Activated CD8-positive, alpha-beta memory T cell treated with anti-CD3 and anti-CD28 coated beads for 24 hours (primary cell): ENCODE measurements around the gene CETP.
A peak's percentile ranks its signal among the peaks of the same experiment; 100 is the strongest.

Experiments
- DNase-seq: peaks from one replicate; pipeline ENCODE4 v3.0.0-alpha.2; 2020

Gene CETP, protein sequence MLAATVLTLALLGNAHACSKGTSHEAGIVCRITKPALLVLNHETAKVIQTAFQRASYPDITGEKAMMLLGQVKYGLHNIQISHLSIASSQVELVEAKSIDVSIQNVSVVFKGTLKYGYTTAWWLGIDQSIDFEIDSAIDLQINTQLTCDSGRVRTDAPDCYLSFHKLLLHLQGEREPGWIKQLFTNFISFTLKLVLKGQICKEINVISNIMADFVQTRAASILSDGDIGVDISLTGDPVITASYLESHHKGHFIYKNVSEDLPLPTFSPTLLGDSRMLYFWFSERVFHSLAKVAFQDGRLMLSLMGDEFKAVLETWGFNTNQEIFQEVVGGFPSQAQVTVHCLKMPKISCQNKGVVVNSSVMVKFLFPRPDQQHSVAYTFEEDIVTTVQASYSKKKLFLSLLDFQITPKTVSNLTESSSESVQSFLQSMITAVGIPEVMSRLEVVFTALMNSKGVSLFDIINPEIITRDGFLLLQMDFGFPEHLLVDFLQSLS

DNA sequence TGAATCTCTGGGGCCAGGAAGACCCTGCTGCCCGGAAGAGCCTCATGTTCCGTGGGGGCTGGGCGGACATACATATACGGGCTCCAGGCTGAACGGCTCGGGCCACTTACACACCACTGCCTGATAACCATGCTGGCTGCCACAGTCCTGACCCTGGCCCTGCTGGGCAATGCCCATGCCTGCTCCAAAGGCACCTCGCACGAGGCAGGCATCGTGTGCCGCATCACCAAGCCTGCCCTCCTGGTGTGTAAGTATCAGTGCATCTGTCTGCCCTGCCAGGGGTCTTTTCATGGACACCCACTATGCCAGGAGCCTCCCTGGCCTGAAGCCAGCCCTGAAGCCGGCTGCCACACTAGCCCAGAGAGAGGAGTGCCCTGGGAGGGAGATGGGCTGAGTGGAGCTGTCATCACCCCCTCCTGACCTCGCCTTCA is at the start of gene CETP:
TSS of gene CETP (plus strand) at position 100 of the 431 bp plus-strand sequence. CDS start at position 130, 30 bp downstream.
- DNase-seq, result no peak

DNA sequence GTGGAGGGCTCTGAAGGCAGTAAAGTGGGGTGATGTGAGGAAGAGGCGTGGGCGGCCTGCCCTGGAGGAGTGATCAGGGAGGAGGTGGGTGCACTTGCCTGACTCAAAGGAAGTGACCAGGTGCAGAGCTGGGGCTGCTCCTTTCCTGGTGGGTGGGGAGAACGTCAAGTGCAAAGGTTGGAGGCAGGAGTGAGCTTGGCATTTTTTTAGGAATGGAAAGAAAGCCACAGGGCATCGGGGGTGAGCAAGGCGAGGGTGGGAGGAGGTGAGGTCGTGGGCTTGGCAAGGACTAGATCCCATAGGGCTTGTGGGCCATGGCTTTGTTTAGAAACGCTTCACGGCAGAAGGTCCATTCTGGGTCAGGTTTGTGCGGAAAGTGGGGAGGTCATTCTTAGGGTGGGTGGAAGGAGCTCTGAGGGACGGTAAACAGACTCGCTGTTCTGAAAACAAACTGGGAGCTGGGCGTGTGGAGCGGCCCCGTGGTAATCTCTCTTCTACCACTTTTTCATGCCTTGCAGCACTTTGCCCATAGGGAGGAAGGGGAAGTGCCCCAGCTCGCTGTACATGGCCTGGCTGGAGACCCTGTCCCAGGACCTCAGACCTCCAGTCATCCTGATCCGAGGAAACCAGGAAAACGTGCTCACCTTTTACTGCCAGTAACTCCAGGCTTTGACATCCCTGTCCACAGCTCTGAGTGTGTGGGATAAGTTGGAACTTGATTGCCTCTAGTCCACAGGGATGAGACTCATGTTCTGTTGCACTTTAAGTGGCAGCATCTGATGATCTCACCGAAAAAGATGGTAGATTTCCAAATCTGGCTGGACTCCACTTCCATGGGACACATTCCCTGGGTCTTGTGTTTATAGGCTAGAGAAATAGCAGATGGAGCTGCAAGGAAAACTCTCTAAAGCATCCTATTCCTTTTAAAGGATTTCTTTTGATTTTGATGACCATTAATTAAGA is 48.7 kb upstream of the CETP start:
- no peak for DNase-seq

DNA sequence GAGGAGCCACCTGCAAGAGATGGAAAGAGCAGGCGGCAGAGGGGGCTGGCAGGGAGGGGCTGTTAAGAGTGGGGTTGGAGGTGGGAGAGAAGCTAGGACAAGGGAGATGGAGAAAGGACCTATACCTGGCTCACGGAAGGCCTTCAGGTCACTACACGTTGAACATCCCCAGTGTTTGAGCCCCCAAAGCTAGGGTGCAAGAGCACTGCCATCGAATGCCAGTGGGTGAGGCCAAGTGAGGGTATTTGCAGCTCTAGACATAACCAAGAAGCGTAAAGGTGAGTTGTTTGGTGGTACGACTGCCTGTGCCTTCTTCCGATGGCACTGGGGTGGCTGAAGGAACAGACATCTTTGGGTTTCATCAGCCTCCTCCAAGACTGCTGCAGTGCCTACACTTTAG is 46.9 kb upstream of the CETP start:
- DNase-seq, result no peak

DNA sequence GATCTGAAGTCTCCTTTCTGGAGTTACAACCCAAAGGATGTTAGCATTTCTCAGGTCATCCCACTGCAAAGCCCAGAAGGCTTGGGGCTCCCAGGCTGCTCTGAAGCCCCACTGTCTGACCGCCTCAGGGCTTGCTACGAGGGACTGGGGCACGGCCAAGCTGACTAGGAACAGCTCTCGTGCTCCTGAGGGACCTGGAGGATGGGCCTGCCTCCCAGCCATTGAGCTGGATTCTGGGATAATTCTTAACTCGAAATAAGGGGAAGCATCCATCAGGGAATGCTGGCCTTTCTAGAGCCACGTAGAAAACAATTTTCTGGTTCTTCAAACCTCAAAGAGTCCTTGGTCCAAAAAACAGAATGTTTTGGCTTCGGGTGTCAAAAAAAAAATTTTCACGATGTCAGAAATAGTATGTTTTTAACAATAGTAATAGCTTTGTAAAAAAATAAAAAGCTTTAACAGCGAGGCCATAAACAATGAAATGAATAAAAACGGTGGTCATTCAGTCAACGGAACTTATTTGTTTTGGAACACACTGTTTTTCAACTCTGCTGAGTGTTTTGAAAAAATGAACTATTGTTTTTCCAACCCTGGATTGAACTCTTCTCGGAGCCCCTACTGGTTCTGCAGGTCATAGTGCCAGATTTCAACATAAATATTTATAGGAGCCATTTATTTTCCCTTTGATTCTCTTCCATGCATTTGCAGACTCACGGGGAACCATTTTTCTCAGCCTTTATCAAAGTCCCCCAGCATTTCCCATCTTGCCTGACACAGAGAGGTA is 46.2 kb upstream of the CETP start:
- DNase-seq, result no peak

DNA sequence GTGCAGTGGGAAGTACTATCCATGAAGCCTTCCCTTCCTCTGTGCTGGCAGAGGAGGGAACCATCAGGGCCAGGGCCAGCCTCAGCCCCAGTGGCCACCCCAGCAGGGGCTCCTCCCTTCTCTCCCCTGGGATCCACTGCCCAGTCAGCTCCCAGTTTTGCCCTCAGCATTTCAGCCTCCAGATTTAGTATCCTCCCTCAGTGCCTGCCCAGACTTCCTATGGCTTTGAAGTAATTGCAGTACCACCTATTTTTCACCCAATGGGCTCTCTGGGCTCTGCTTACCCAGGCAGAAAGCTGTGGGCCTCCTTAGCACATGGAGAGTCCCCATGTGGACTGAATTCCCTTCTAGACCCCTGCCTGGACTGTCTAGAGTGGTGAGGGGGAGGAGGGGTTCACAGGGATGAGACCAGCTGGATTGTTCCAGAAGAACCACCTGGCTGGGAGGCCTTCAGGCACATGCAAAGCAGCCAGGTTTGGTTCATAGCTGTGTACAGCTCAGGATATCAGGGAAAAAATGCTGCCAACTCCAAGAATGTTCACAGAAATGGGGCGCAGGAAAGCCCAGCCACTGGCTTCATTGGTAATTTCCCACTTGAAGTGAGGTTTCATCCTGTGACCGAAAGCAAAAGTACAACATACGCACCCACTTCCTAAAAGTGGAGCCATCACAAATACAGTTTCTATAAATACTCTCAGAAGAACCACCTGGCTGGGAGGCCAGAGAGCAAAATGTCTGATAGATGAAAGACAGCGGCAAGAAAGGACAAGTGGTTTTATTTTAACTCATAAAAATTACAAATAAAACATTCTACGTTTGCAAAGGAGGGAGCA is 45.0 kb upstream of the CETP start:
- DNase-seq, result peak; percentile 69

DNA sequence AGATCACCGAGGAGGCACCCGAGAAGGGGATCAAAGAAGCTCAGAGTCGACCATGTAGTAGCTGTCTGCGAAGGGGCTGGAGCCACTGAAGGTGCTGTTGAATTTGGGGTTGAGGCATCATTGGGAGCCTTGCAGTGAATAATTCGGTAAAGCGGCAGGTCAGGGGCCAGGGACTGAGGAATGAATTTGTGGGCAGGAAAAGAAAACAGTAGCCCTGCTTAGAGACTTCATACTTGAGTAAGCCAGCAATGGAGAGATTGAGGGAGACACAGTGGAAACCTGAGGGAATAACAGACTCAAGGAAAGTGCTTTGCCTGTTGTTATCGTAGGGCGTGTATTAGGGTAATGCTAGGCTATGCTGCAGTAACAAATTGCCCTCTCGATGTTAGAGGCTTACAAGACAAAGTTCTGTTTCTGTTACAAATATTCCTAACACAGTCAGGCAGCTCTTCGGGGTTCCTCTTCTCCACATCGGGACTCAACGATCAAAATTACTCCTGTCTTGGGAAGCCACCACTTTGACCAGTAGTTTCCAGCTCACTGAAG is 43.2 kb upstream of the CETP start:
- DNase-seq, result no peak

DNA sequence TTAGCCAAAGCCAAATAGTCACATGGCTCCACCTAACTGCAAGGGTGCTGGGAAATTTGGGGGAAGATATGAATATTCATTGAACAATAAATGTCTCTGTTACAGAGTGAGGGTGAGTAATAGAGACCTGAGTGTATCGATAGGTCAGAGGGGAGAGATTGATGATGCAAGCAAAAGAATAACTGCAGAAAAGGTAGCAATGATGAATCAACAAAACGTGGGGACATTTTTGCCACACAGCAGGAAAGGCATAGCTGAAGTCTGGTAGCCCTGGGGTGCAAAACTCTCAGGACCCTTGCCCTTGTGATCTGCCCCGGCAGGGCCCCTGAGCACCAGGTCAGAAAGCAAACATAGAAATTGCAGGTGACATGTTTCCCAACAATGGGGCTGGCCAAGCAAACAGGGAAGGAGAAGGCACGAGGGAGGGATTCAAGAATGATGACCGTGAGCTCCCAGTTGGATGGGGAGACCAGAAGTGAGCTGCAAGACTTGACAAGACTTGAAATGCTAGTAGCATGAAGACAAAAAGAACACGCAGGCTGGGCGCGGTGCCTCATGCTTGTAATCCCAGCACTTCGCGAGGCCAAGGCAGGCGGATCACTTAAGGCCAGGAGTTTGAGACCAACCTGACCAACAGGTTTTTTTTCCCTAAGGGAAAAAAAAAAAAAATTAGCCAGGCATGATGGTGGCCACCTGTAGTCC is 42.5 kb upstream of the CETP start:
- no peak for DNase-seq

DNA sequence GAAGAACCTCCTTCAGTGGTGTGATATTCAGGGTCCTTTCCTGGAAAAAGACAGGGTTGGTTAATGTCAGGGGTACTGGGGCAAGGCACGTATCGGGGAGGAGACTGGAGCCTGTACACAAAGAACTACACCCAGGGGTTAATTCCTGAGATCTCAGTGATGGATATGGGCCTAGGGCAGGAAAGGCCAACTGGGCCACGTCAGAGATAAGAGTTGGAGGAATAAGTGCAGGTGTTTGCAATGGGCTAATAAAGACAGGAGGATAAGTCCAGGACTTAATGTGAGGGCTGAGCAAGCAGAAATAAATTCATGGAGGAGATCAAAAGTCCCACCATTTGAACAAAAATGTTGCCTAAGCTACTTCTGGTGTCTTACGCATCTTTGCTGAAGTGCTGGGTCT is 40.2 kb upstream of the CETP start:
- no peak for DNase-seq

DNA sequence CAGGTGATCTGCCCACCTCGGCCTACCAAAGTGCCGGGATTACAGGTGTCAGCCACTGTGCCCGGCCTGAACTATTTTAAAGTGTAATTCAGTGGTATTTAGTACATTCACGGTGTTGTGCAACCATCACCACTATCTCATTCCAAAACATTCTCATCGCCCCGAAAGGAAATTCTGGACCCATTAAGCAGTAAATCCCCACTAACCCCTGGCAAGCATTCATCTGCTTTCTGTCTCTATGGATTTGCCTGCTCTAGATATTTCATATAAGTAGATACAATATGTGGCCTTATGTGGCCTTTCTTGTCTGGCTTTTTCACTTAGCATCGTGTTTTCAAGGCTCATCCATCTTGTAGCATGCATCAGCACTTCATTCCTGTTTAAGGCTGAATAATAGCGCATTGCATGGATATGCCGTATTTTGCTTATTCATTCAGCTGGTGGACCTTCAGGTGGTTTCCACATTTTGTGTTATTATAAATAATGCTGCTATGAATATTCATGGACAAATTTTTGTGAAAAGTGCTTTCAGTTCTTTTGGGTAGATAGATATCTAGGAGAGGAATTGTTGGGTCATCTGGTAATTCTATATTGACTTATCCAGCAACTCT is 38.2 kb upstream of the CETP start:
- DNase-seq, result no peak

DNA sequence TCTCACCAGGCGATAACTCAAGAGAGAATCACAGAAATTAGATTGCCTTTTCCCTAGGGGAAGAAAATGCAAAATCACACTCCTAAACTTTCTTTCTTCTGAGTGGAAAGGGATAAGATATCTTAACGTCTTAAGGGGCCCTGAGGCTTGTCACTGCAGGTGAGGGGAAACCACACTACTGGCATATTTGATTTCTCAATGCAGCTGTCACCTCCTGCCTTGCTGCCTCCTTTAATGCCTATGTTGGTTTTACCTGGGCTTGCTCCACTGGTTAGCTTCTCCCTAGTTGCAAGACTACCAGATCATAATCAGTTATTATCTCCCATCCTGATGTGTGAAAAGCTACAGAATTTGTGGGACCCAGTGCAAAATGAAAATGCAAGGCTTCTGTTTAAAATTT is 34.3 kb upstream of the CETP start:
- DNase-seq, result no peak

DNA sequence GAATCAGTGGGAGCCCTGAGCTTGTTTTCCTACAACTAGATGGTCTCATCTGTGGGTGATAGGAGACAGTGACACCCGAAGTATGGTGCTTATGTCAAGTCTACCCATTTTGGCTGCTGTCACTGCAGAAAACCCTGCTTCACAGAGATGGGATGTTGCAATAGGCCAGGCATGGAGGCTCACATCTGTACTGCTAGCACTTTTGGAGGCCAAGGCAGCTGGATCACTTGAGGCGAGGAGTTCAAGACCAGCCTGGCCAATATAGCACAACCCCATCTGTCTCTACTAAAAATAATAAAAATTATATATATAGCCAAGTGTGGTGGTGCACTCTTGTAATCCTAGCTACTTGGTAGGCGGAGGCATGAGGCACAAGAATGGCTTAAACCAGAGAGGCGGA is 32.1 kb upstream of the CETP start:
- DNase-seq, result no peak

DNA sequence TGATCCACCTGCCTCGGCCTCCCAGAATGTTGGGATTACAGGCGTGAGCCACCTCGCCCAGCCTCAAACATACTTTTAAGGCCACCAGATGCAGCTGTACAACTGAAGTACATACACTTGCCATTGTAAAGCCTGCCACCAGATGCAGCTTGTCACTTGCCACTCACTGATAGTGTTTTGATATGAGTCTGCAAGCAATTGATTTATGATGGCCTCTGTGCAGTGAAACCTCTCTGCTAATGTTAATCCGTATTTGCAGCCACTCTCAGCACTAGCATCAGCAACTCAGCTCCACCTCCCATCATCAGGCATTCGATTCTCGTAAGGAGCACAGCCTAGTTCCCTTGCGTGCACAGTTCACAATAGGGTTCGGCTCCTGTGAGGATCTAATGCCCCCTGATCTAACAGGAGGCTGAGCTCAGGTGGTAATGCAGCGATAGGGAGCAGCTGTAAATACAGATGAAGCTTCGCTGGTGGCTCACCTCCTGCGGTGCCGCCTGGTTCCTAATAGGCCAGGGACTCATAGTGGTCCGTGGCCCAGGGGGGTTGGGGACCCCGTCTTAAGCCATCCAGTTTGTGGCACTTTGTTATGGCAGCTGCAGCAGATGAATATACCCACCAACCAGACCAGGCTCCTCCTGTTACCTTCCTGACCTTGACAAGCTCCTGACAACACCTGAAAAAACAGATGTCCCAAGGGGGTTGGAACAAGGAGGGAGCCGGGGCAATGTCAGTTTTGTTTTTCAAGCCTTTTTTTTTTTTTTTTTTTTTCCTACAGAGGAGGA is 31.1 kb upstream of the CETP start:
- DNase-seq, result no peak

DNA sequence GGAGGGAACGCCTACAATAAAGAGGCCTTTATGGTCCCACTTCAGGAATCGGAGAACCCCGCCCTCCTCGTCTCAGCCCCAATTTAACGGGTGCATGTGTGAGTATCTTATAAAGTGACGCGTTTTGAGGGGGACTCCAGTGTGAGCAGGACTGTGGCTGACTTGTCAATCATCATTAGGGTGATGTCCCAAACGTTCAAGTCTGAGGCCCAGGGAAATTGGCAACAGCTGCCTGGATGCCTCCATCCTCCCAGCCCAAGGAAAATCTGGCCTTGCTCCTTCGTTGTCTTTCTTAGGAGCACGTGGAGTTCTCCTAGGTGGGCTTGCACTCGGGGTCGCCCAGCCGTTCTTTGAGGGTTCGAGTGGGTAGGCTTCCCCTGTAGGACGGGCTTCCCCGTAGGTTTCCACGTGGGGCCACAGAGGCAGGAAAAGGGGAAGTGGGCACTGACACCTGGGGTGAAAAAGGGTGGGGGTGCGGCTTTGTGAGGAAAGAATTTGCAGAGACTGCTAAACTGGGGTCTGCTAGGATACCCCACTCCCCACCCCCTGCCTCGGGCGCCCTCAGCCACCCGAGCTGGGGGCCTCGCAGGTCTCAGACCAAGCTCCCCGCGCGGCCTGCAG is 30.4 kb upstream of the CETP start:
- DNase-seq, result no peak

DNA sequence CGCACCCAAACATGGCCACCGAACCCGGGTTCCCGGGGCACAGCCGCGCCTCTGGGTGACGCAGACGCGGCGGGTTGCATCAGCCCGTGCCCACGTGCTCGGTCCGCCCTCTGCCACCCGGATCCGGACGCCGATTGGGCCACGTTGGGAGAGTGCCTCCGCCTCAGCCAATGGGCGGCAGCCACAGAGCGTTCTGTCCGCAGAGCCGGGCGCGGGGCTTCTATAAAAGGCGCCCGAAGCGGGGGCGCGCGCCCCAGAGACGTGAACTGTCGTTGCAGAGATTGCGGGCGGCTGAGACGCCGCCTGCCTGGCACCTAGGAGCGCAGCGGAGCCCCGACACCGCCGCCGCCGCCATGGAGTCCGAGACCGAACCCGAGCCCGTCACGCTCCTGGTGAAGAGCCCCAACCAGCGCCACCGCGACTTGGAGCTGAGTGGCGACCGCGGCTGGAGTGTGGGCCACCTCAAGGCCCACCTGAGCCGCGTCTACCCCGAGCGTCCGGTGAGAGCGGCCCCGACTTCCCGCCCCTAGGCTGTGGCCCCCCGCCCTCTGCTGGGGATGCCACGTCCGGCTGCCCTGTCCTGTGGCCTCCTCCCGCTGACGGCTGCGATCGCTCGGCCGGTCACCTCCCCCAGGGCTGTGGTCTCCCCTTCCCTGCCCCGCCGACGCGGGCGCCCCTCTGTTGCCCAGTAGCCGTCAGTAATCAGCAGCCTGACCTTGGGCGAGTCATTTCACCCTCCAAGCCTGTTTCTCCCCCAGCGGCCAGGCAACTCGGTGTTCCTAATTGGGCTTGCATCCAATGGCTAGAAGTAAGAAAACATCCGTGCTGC is 29.6 kb upstream of the CETP start, which contains the start of gene HERPUD1:
TSS of gene HERPUD1 (plus strand) at position 251 of the 829 bp plus-strand sequence. CDS start at position 354, 103 bp downstream.
- peak; percentile 99 for DNase-seq

DNA sequence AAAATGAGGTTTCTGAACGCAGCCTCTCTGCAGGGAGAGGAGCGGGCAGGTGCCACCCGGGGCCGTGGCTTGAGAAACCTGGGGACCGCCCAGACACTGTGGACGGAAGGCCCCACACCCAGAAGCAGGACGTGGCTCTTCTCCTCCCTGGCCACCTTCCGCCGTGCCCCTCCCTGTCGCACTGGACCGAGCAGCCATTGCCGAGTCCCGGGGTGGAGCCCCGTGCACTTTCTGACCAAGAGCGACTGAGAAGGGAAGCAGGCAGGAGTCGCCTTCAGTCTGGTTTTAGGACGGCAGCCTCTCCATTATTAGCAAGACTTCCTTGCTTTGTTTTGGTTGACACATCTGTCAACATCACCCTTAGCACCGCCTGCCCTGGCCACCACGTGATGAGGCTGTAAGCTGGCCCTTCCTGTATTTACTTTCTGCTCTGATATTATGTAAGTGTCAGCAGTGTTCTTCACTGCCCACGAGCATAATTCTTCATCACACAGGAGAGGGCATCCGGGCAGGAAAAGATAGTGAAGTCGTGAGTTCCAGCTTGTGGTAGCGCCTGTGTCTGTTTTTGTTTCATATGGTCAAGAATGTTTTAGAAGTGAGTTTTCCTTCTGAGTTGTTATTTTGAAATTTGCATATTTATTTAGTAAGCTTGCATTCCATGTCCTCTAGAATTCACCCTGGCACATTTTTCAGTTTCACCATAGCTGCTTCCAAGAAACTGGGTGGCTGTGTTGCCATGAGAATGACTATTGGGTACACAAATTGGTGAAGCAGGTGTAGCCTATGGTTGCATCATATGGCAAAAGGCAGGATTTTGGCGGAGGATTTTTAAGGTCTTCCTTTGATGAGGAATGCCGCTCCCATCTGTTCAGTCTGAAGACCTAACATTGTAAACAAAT is 28.8 kb upstream of the CETP start:
- DNase-seq, result peak; percentile 81

DNA sequence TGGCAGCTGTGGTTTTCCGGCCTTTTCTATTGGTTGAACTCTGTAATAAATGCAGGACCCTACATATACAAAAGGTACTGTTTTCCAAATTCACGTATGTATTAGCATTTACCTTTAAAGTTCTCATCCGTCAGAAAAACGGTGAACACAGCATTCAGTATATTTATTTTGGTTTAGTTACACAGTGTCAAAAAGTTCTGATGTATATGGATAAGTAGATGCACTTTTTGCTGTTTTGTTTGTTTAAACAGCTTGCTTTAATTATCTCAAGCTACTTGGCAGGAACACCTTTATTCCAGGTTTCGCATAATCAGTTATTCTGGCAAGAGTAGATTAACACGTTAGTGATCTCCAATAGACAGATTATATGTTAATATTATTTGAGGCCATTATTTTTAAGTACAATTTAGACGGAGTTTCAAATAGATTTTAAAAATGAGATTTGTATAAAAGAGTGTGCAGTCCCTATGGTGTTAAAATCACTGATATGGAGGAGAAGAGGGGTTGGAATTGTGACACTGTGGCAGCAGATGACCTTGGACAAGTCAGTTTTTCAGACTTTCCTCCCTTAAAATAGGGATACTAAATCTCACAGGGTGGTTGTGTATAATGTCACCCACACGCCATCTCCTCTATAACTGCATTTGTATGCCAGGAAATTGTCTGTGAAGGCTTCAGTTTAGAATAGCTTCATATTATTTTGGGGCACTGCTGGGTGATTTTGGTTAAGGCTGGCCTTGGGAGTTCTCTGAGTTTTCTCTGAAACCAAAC is 27.7 kb upstream of the CETP start:
- no peak for DNase-seq
